ENCODE results near the gene NSUN3.

DNA sequence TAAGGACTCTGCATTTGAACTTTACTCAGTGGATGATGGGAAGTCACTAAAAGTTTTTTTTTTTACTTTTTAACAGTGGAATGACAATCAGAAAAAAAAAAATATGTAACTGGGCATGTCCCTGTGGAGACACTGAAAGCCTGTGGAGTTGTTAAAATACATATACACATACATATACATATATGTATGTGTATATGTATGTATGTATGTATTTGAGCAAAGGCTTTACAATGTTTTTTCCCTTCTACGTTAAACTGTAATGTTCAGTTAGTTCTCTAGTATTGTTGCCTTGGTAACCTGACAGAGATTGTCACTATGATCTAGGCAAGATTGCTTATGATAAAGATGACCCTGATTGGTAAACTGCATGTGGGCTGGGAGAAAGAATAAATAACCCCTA, 30.3 kb downstream of the NSUN3 start:
- TF ChIP-seq ZNF70 (CRISPR knock-in tag; IDR thresholded peaks at IDR 0.05) (no peak), ZFP30 (CRISPR knock-in tag; IDR thresholded peaks at IDR 0.05) (no peak), ISL1 (CRISPR knock-in tag; IDR thresholded peaks at IDR 0.05) (no peak), SNAI2 (CRISPR knock-in tag; IDR thresholded peaks at IDR 0.05) (no peak), ARNTL (CRISPR knock-in tag; IDR thresholded peaks at IDR 0.05; ENCODE audit: borderline replicate concordance, low read depth) (no peak)
- TF ChIP-seq, protein P1, sequence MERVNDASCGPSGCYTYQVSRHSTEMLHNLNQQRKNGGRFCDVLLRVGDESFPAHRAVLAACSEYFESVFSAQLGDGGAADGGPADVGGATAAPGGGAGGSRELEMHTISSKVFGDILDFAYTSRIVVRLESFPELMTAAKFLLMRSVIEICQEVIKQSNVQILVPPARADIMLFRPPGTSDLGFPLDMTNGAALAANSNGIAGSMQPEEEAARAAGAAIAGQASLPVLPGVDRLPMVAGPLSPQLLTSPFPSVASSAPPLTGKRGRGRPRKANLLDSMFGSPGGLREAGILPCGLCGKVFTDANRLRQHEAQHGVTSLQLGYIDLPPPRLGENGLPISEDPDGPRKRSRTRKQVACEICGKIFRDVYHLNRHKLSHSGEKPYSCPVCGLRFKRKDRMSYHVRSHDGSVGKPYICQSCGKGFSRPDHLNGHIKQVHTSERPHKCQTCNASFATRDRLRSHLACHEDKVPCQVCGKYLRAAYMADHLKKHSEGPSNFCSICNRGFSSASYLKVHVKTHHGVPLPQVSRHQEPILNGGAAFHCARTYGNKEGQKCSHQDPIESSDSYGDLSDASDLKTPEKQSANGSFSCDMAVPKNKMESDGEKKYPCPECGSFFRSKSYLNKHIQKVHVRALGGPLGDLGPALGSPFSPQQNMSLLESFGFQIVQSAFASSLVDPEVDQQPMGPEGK (CRISPR knock-in tag; IDR thresholded peaks at IDR 0.05; ENCODE audit: borderline replicate concordance) = no peak
- TF ChIP-seq, protein P2, sequence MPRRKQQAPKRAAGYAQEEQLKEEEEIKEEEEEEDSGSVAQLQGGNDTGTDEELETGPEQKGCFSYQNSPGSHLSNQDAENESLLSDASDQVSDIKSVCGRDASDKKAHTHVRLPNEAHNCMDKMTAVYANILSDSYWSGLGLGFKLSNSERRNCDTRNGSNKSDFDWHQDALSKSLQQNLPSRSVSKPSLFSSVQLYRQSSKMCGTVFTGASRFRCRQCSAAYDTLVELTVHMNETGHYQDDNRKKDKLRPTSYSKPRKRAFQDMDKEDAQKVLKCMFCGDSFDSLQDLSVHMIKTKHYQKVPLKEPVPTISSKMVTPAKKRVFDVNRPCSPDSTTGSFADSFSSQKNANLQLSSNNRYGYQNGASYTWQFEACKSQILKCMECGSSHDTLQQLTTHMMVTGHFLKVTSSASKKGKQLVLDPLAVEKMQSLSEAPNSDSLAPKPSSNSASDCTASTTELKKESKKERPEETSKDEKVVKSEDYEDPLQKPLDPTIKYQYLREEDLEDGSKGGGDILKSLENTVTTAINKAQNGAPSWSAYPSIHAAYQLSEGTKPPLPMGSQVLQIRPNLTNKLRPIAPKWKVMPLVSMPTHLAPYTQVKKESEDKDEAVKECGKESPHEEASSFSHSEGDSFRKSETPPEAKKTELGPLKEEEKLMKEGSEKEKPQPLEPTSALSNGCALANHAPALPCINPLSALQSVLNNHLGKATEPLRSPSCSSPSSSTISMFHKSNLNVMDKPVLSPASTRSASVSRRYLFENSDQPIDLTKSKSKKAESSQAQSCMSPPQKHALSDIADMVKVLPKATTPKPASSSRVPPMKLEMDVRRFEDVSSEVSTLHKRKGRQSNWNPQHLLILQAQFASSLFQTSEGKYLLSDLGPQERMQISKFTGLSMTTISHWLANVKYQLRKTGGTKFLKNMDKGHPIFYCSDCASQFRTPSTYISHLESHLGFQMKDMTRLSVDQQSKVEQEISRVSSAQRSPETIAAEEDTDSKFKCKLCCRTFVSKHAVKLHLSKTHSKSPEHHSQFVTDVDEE (CRISPR knock-in tag; IDR thresholded peaks at IDR 0.05) = no peak
- TF ChIP-seq, protein P3, sequence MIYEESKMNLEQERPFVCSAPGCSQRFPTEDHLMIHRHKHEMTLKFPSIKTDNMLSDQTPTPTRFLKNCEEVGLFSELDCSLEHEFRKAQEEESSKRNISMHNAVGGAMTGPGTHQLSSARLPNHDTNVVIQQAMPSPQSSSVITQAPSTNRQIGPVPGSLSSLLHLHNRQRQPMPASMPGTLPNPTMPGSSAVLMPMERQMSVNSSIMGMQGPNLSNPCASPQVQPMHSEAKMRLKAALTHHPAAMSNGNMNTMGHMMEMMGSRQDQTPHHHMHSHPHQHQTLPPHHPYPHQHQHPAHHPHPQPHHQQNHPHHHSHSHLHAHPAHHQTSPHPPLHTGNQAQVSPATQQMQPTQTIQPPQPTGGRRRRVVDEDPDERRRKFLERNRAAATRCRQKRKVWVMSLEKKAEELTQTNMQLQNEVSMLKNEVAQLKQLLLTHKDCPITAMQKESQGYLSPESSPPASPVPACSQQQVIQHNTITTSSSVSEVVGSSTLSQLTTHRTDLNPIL (CRISPR knock-in tag; IDR thresholded peaks at IDR 0.05; ENCODE audit: low read depth) = no peak
